A549 (cell line): Measurements from ENCODE around the gene CMTM7. TPM values are rescaled to one million over a fixed set of nuclear protein-coding genes. Genes with fewer than 3 reads are reported as not detected.

Experiments
- ATAC-seq, 2 experiments: fragments of 200-7000 bp in 1 of 2; fragments of >200 bp in 1 of 2; cut with Nextera tagmentation in 1 of 2; cut with Tn5 transposase in 1 of 2; 3 replicates each; pipeline versions ENCODE4 v1.8.0 to v1.9.1; 2018 to 2020; ENCODE audit warnings: mild to moderate bottlenecking in 1 of 2, moderate library complexity in 1 of 2
- CTCF ChIA-PET: fragments of 300-600 bp; sonication (Branson Sonifier 250); formaldehyde crosslinking; extraction: SDS; loops from one replicate; lab custom pipeline; 2021; ENCODE audit warnings: antibody characterized with exemption, inconsistent platforms; lab: Yijun Ruan, JAX
- POLR2A ChIA-PET: fragments of 350-600 bp; formaldehyde crosslinking; extraction: SDS; loops from one replicate; lab custom pipeline; 2021; ENCODE audit warnings: antibody characterized with exemption, inconsistent platforms; lab: Yijun Ruan, JAX
- DNase-seq, 2 experiments: peaks; one replicate each; pipeline versions ENCODE4 v3.0.0 to v3.0.0-alpha.2; 2011 to 2016; ENCODE audit warnings: low read depth in 1 of 2, low spot score in 1 of 2
- FAIRE-seq: peaks from 2 replicates; lab custom pipeline; 2011; peaks lifted over from hg19 to GRCh38; lab: Jason Lieb, UNC
- H3K27ac ChIP-seq, 2 experiments: fragments of >200 bp; sonication (Bioruptor Twin); formaldehyde crosslinking; 3 replicates each; pipeline ENCODE4 v1.5.1; 2016 to 2017
- H3K4me1 ChIP-seq: fragments of >200 bp; sonication (Bioruptor Twin); formaldehyde crosslinking; 3 replicates; pipeline ENCODE4 v1.6.1; 2016
- H3K4me2 ChIP-seq: fragments of >200 bp; sonication (Bioruptor Twin); formaldehyde crosslinking; 3 replicates; pipeline ENCODE4 v1.6.1; 2016
- H3K4me3 ChIP-seq: fragments of >200 bp; sonication (Bioruptor Twin); formaldehyde crosslinking; 3 replicates; pipeline ENCODE4 v1.5.1; 2016
- H3K9me3 ChIP-seq: fragments of >200 bp; sonication (Bioruptor Twin); formaldehyde crosslinking; 3 replicates; pipeline ENCODE4 v1.6.1; 2016
- CBX2 ChIP-seq: fragments of 200-600 bp; sonication (generic); IDR thresholded peaks from 2 replicates; pipeline ENCODE4 v1.6.1; 2016; ENCODE audit warnings: low read depth, mild to moderate bottlenecking, borderline replicate concordance
- EHF ChIP-seq: fragments of 250-450 bp; sonication (Bioruptor Pico); IDR thresholded peaks from 2 replicates; pipeline ENCODE4 v1.5.0; 2020; ENCODE audit warnings: mild to moderate bottlenecking
- EP300 ChIP-seq, 2 experiments: fragments of >200 bp; sonication (Bioruptor Twin); formaldehyde crosslinking; IDR thresholded peaks; 2 replicates in 1 of 2; 3 replicates in 1 of 2; pipeline ENCODE4 v1.6.1; 2016 to 2017
- FOSB ChIP-seq: fragments of 250-450 bp; sonication (Bioruptor Pico); IDR thresholded peaks from 2 replicates; pipeline ENCODE4 v1.5.0; 2020; ENCODE audit warnings: mild to moderate bottlenecking, moderate library complexity
- FOXS1 ChIP-seq: fragments of 250-450 bp; sonication (Bioruptor Pico); IDR thresholded peaks from 2 replicates; pipeline ENCODE4 v1.5.0; 2020; ENCODE audit warnings: mild to moderate bottlenecking, moderate library complexity
- GATA3 ChIP-seq: IDR thresholded peaks from 2 replicates; pipeline ENCODE4 v1.6.1; 2012; ENCODE audit warnings: borderline replicate concordance
- HEYL ChIP-seq: fragments of 250-450 bp; sonication (Bioruptor Pico); IDR thresholded peaks from 2 replicates; pipeline ENCODE4 v1.8.0; 2021; ENCODE audit warnings: mild to moderate bottlenecking, moderate library complexity
- HOXA7 ChIP-seq: fragments of 250-450 bp; sonication (Bioruptor Pico); IDR thresholded peaks from 2 replicates; pipeline ENCODE4 v1.5.0; 2020; ENCODE audit warnings: mild to moderate bottlenecking, moderate library complexity
- HOXB13 ChIP-seq: fragments of 250-450 bp; sonication (Bioruptor Pico); IDR thresholded peaks from 2 replicates; pipeline ENCODE4 v1.5.0; 2020; ENCODE audit warnings: low read depth, mild to moderate bottlenecking, moderate library complexity
- JUN ChIP-seq, 2 experiments: fragments of >200 bp; sonication (Bioruptor Twin); formaldehyde crosslinking; IDR thresholded peaks; 2 replicates in 1 of 2; 3 replicates in 1 of 2; pipeline ENCODE4 v1.6.1; 2016 to 2017
- JUNB ChIP-seq: fragments of >200 bp; sonication (Bioruptor Twin); formaldehyde crosslinking; IDR thresholded peaks from 2 replicates; pipeline ENCODE4 v1.6.1; 2016
- MAFK ChIP-seq: fragments of 450-650 bp; IDR thresholded peaks from 2 replicates; pipeline ENCODE4 v1.6.1; 2014; ENCODE audit not compliant: partially characterized antibody
- MAX ChIP-seq: IDR thresholded peaks from 2 replicates; pipeline ENCODE4 v1.6.1; 2012
- MAZ ChIP-seq: fragments of 150-350 bp; IDR thresholded peaks from 2 replicates; pipeline ENCODE4 v1.6.1; 2014; ENCODE audit warnings: antibody characterized with exemption, low read depth, low read length, borderline replicate concordance
- RAD21 ChIP-seq, 2 experiments: fragments of >200 bp in 1 of 2; sonication (Bioruptor Twin) in 1 of 2; formaldehyde crosslinking in 1 of 2; IDR thresholded peaks in 1 of 2; conservative IDR thresholded peaks in 1 of 2; 2 replicates in 1 of 2; 3 replicates in 1 of 2; pipeline ENCODE4 v1.6.1; 2012 to 2018; ENCODE audit warnings: inconsistent platforms in 1 of 2
- RCOR1 ChIP-seq: fragments of 150-350 bp; IDR thresholded peaks from 2 replicates; pipeline ENCODE4 v1.6.1; 2014; ENCODE audit warnings: antibody characterized with exemption, low read length, low read depth
- SREBF2 ChIP-seq: fragments of 450-650 bp; IDR thresholded peaks from 2 replicates; pipeline ENCODE4 v1.6.1; 2014; ENCODE audit warnings: mild to moderate bottlenecking, moderate library complexity
- ZC3H11A ChIP-seq: fragments of 450-650 bp; IDR thresholded peaks from 2 replicates; pipeline ENCODE4 v1.6.1; 2014; ENCODE audit warnings: antibody characterized with exemption, mild to moderate bottlenecking
- WGBS: methylation state at CpG from one replicate; pipeline ENCODE4 v1.1.6; 2017; ENCODE audit errors: missing lambda C conversion rate; 5-methylcytosine and 5-hydroxymethylcytosine counted together
- polyA plus RNA-seq, 4 experiments: library from polyadenylated mRNA; depleted of rRNA in 3 of 4; stranded (reverse); fragments of >200 nt; fragmentation: RNase III in 1 of 4; extraction: RNeasy Plus Mini Kit Qiagen cat#74134 plus additional on column Dnase treatment in 1 of 4; gene quantifications; 2 replicates in 3 of 4; 3 replicates in 1 of 4; pipeline ENCODE4 v1.2.3, GENCODE V29; 2011 to 2017
- TF ChIP-seq, protein P1 (sequence below): IDR thresholded peaks from 2 replicates; pipeline ENCODE4 v1.6.1; 2012; ENCODE audit warnings: low read depth, borderline replicate concordance
- TF ChIP-seq, protein P2 (sequence below): fragments of 150-350 bp; IDR thresholded peaks from 2 replicates; pipeline ENCODE4 v1.6.1; 2014; ENCODE audit warnings: low read depth, mild to moderate bottlenecking, low read length
- TF ChIP-seq, protein P3 (sequence below): fragments of >200 bp; sonication (Bioruptor Twin); formaldehyde crosslinking; IDR thresholded peaks from 3 replicates; pipeline ENCODE4 v1.6.1; 2016
- TF ChIP-seq, protein P4 (sequence below): IDR thresholded peaks from 2 replicates; pipeline ENCODE4 v1.6.1; 2012

The CMTM7 gene
- polyA plus RNA-seq, 2 of the 4 experiments (the other 2 are of a cell fraction), result 14.2 to 18.7 TPM

GRCh38 chr3:32457971-32458471 is 66.4 kb downstream of the CMTM7 start:
- POLR2A ChIA-PET, result interaction anchor here (0.6 kb wide), 1 partner anchor 319 kb away, joined by 5 read pairs; no protein-coding TSS in a partner anchor
- H3K9me3 ChIP-seq, result no peaks in the 10 kb centered on the region
- no peak overlapping the region for H3K4me3 ChIP-seq
- FAIRE-seq (no peak), ATAC-seq (no peak)
- H3K4me1 ChIP-seq, result 0 out of 3 replicates have a peak, but pooled peaks cover 5% of the 10 kb centered on the region
- TF ChIP-seq GATA3, result no peak
- no peak for TF ChIP-seq HEYL
- TF ChIP-seq, all 56 proteins: peak for 0
- CTCF ChIA-PET, result interaction anchor here (13.1 kb wide), 1 partner anchor 11 kb away, joined by 132 read pairs; no protein-coding TSS in a partner anchor
- Histone ChIP-seq H3K4me2 (no peak overlapping the region), H3K27ac (no peak overlapping the region)
- no peak for DNase-seq
- 86% methylated on average over 9 of the region's 9 CpGs for WGBS

DNA sequence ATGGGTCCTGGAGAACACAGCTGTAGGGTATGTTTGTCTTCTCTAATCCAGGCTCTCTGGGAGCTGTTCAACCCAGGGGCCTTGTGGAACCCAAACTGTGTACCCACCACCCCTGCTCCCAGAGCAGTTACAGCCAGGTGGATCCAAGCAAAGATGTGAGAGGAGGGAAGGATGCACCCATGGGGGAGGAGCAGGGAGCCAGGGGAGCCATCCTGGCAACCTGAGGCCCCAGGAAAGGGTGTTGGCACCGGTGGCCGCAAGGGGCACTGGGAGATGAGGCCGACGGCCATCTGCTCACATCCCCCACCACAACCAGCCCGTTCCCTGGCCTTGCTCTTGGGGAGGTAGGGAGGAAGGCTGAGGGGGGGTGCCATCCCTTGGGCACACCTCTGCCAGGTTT is 67.8 kb downstream of the CMTM7 start:
- TF ChIP-seq, protein P1, sequence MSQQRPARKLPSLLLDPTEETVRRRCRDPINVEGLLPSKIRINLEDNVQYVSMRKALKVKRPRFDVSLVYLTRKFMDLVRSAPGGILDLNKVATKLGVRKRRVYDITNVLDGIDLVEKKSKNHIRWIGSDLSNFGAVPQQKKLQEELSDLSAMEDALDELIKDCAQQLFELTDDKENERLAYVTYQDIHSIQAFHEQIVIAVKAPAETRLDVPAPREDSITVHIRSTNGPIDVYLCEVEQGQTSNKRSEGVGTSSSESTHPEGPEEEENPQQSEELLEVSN, result no peak
- TF ChIP-seq EP300 (IDR thresholded peaks at IDR 0.05) (no peak), MAFK (no peak), HOXB13 (no peak), EHF (CRISPR knock-in tag) (no peak), FOXS1 (CRISPR knock-in tag) (no peak), JUNB (no peak), JUN (IDR thresholded peaks at IDR 0.05) (no peak), MAX (no peak), FOSB (CRISPR knock-in tag) (no peak), RCOR1 (no peak), HOXA7 (CRISPR knock-in tag) (no peak), MAZ (no peak), SREBF2 (no peak), ZC3H11A (no peak), CBX2 (no peak), RAD21 (conservative IDR thresholded peaks at IDR 0.05 in 1 of 2, IDR thresholded peaks at IDR 0.05 in 1 of 2) (no peak)
- TF ChIP-seq, protein P2, sequence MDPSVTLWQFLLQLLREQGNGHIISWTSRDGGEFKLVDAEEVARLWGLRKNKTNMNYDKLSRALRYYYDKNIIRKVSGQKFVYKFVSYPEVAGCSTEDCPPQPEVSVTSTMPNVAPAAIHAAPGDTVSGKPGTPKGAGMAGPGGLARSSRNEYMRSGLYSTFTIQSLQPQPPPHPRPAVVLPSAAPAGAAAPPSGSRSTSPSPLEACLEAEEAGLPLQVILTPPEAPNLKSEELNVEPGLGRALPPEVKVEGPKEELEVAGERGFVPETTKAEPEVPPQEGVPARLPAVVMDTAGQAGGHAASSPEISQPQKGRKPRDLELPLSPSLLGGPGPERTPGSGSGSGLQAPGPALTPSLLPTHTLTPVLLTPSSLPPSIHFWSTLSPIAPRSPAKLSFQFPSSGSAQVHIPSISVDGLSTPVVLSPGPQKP, result no peak
- TF ChIP-seq, protein P3, sequence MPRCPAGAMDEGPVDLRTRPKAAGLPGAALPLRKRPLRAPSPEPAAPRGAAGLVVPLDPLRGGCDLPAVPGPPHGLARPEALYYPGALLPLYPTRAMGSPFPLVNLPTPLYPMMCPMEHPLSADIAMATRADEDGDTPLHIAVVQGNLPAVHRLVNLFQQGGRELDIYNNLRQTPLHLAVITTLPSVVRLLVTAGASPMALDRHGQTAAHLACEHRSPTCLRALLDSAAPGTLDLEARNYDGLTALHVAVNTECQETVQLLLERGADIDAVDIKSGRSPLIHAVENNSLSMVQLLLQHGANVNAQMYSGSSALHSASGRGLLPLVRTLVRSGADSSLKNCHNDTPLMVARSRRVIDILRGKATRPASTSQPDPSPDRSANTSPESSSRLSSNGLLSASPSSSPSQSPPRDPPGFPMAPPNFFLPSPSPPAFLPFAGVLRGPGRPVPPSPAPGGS, result no peak
- TF ChIP-seq, protein P4, sequence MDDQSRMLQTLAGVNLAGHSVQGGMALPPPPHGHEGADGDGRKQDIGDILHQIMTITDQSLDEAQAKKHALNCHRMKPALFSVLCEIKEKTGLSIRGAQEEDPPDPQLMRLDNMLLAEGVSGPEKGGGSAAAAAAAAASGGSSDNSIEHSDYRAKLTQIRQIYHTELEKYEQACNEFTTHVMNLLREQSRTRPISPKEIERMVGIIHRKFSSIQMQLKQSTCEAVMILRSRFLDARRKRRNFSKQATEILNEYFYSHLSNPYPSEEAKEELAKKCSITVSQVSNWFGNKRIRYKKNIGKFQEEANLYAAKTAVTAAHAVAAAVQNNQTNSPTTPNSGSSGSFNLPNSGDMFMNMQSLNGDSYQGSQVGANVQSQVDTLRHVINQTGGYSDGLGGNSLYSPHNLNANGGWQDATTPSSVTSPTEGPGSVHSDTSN, result no peak
- 95% methylated on average over 5 of the region's 5 CpGs for WGBS
- Histone ChIP-seq H3K4me3 (no peak overlapping the region), H3K4me1 (no peaks in the 10 kb centered on the region), H3K9me3 (no peaks in the 10 kb centered on the region), H3K27ac (no peak overlapping the region), H3K4me2 (no peak overlapping the region)
- no peak for DNase-seq
- ChIA-PET CTCF (interaction anchor here (0.6 to 13.1 kb wide), 4 partner anchors 10 to 530 kb away, joined by 3 to 132 read pairs (median 4); no protein-coding TSS in a partner anchor), POLR2A (no interaction called here)
- no peak for FAIRE-seq
- no peak for ATAC-seq
